Right atrium auricular region (tissue), 2 donors: ENCODE results near the gene KIAA0825. TPM values are rescaled to one million over a fixed set of nuclear protein-coding genes. Genes with fewer than 3 reads are reported as not detected.

Experiments
- DNase-seq: peaks from one replicate; pipeline ENCODE4 v3.0.0-alpha.2; 2019; ENCODE audit warnings: low spot score
- H3K27ac ChIP-seq, 2 donors: fragments of 200-600 bp; sonication (generic); 1 replicate in 1 of 2; 2 replicates in 1 of 2; pipeline ENCODE4 v1.5.1; 2016 to 2019
- H3K27me3 ChIP-seq, 2 donors: fragments of 200-600 bp; sonication (generic); one replicate each; pipeline versions ENCODE4 v1.5.1 to v1.6.0; 2017 to 2019
- H3K36me3 ChIP-seq: fragments of 200-600 bp; sonication (generic); one replicate; pipeline ENCODE4 v1.5.1; 2016
- H3K4me1 ChIP-seq, 2 donors: fragments of 200-600 bp; sonication (generic); one replicate each; pipeline versions ENCODE4 v1.5.1 to v1.6.0; 2017 to 2019
- H3K4me3 ChIP-seq, 2 donors: fragments of 200-600 bp; sonication (generic); 1 replicate in 1 of 2; 2 replicates in 1 of 2; pipeline ENCODE4 v1.5.1; 2017 to 2019; ENCODE audit warnings: mild to moderate bottlenecking in 1 of 2, moderate library complexity in 1 of 2
- H3K9me3 ChIP-seq, 2 donors: fragments of 200-600 bp; sonication (generic); one replicate each; pipeline ENCODE4 v1.5.1; 2019
- total RNA-seq, 2 donors: library from RNA; depleted of rRNA; stranded (reverse); fragments of >200 nt; gene quantifications; one replicate each; pipeline ENCODE4 v1.1.0, GENCODE V29; 2016
- TF ChIP-seq, protein P1 (sequence below), 2 donors: fragments of 200-600 bp; sonication (generic); IDR thresholded peaks; one replicate each; pipeline ENCODE4 v1.5.1; 2019; ENCODE audit warnings: antibody characterized with exemption in 2 of 2

The KIAA0825 gene
- total RNA-seq, 2 donors from 2014 or later, result 2.4 to 4.3 TPM

DNA sequence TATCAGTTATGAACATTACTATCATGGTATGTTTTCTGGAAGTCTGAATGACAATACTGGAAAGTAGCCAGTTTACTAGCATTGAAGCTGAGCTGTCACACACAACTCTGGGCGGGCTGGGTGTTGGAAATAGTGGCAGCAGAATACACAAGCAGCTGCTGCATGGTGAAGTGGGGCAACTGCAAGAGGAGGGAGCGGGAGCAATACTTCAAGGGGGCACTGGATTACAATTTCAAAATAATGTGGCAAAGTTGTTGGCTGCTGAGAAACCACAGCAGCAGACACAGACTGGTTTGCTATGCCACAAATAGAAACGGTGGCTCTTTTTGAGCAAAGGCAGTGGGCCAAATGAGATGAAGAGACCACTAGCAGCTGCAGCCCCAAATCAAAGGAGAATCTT is 350.2 kb downstream of the KIAA0825 start:
- Histone ChIP-seq H3K27me3 (no peaks in the 10 kb centered on the region), H3K36me3 (no peaks in the 10 kb centered on the region), H3K9me3 (peaks cover 4 to 11% of the 10 kb centered on the region in 2 donors), H3K27ac (no peak overlapping the region), H3K4me3 (no peak overlapping the region), H3K4me1 (no peaks in the 10 kb centered on the region)
- TF ChIP-seq, protein P1, sequence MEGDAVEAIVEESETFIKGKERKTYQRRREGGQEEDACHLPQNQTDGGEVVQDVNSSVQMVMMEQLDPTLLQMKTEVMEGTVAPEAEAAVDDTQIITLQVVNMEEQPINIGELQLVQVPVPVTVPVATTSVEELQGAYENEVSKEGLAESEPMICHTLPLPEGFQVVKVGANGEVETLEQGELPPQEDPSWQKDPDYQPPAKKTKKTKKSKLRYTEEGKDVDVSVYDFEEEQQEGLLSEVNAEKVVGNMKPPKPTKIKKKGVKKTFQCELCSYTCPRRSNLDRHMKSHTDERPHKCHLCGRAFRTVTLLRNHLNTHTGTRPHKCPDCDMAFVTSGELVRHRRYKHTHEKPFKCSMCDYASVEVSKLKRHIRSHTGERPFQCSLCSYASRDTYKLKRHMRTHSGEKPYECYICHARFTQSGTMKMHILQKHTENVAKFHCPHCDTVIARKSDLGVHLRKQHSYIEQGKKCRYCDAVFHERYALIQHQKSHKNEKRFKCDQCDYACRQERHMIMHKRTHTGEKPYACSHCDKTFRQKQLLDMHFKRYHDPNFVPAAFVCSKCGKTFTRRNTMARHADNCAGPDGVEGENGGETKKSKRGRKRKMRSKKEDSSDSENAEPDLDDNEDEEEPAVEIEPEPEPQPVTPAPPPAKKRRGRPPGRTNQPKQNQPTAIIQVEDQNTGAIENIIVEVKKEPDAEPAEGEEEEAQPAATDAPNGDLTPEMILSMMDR (IDR thresholded peaks at IDR 0.05), result no peak
- DNase-seq, result no peak

DNA sequence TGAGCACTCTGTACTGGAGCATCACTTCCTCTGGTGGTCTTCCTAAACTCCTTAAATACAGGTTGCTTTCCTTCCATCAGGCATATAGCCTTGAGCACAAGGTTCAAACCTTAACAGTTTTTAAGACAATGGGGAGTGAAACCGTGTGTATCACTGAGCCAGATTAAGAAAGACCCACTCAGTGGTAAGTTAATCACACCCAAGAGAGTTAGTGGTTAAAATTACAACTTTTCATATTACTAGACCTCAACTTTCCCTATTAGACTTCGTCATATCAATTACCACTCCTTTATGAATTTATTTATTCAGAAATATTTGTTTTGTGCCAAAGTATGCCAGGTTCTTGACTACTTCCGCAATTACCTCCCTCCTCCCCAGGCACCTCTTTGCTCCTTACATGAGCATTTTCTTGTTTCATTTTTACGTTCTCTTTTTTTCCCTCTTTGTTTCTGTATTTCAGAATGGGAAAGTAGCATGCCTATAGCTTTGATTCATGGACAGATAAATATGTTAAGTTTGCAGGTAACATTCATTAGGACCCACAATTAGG is 351.0 kb downstream of the KIAA0825 start:
- H3K36me3 ChIP-seq, result no peaks in the 10 kb centered on the region
- H3K27me3 ChIP-seq, result no peaks in the 10 kb centered on the region
- no peak for DNase-seq
- peaks cover 4 to 11% of the 10 kb centered on the region in 2 donors for H3K9me3 ChIP-seq
- H3K4me1 ChIP-seq, result no peaks in the 10 kb centered on the region
- TF ChIP-seq, protein P1 (IDR thresholded peaks at IDR 0.05), result no peak
- no peak overlapping the region for H3K4me3 ChIP-seq
- no peak overlapping the region for H3K27ac ChIP-seq

DNA sequence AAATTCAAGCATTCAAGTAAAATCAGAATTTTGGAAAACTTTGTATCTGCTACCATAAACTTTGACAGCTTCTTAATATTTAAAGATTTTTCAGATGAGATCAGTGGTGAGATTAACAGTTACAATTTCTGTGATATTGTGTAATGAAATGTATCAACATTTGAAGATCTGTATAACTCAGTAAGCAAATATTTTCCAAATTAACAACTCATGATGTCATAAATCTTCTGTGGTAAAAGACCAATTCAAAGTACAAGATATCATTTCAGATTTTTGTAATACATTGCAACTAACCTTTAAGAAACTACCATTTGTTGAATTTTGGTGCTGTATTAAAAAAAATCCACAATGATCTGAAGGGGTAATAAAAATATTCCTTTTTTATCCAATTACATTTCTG is 352.2 kb downstream of the KIAA0825 start:
- H3K27me3 ChIP-seq, result no peaks in the 10 kb centered on the region
- no peak overlapping the region for H3K27ac ChIP-seq
- TF ChIP-seq, protein P1 (IDR thresholded peaks at IDR 0.05), result no peak
- no peaks in the 10 kb centered on the region for H3K36me3 ChIP-seq
- no peak for DNase-seq
- H3K4me1 ChIP-seq, result no peaks in the 10 kb centered on the region
- H3K9me3 ChIP-seq, result peaks cover 4 to 11% of the 10 kb centered on the region in 2 donors
- H3K4me3 ChIP-seq, result no peak overlapping the region

DNA sequence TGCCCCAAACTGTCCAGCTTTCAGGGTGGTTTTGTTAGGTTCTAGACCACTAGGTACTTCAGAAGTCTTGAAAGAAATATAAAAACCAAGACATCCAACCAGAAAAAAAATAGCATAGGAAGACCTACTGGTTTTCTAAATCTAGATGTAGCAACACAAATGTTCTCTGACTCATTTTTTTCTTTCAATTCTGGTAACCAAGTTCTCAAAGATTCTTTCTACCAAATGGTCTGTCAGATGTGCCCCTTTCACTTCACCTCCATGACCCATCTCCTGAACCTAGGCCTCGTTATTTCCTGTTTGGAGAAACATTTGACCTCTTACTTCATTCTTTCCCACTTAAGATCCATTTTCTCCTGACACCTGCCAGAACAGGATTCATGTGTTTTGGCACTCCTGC is 355.3 kb downstream of the KIAA0825 start:
- Histone ChIP-seq H3K27ac (no peak overlapping the region), H3K4me1 (no peaks in the 10 kb centered on the region), H3K36me3 (no peaks in the 10 kb centered on the region), H3K4me3 (no peak overlapping the region), H3K27me3 (no peaks in the 10 kb centered on the region), H3K9me3 (no peaks in the 10 kb centered on the region)
- no peak for DNase-seq
- TF ChIP-seq, protein P1 (IDR thresholded peaks at IDR 0.05), result no peak

DNA sequence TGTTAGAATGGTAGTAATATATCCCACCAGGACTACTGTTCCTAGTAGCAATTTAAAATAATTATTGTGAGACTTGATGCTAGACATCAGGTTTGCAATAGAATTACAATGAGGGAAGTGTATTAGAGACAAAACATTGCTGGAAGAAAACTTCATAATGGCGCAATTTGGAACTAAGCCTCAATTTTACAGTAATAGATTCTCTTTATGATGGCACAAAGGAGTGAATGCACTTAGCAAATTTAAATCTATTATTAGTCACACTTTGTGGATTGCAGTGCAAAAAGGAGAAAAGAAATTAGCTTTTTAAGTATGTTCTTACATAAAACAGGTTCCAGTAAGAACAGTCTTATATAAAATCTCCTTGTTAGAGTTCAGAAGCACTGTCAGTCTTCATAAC is 358.3 kb downstream of the KIAA0825 start:
- DNase-seq, result no peak
- Histone ChIP-seq H3K27ac (no peak overlapping the region), H3K27me3 (no peaks in the 10 kb centered on the region), H3K36me3 (no peaks in the 10 kb centered on the region), H3K4me3 (no peak overlapping the region), H3K4me1 (no peaks in the 10 kb centered on the region), H3K9me3 (no peaks in the 10 kb centered on the region)
- TF ChIP-seq, protein P1 (IDR thresholded peaks at IDR 0.05), result no peak

DNA sequence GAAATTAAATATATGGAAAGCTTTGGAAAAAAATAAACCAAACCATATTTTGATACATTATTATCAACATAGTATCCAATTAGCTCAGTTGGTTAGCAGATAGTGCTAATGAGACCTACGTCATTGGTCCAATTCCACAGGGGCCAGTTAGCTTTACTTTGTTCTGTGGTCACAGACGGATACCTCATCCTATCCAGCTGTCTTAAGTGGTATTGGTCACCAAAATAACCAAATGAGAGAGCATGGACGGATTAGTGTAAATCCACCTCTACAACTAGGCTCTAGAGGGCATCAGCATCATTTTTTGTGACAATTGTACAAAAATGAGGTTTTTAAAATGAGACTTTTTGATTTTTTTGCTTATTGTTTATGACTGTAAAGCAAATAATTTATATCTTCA is 364.2 kb downstream of the KIAA0825 start:
- H3K27ac ChIP-seq, result no peak overlapping the region
- TF ChIP-seq, protein P1 (IDR thresholded peaks at IDR 0.05), result no peak
- no peaks in the 10 kb centered on the region for H3K9me3 ChIP-seq
- H3K36me3 ChIP-seq, result no peaks in the 10 kb centered on the region
- DNase-seq, result no peak
- H3K4me3 ChIP-seq, result no peak overlapping the region
- H3K27me3 ChIP-seq, result no peaks in the 10 kb centered on the region
- no peaks in the 10 kb centered on the region for H3K4me1 ChIP-seq
